Activated CD4-positive, alpha-beta T cell treated with anti-CD3 and anti-CD28 coated beads for 24 hours (primary cell): ENCODE results near the gene APCDD1L.

Experiments used
- DNase-seq, 2 donors: peaks; one replicate each; pipeline ENCODE4 v3.0.0-alpha.2; 2020; ENCODE audit warnings: low read depth in 2 of 2

The APCDD1L gene

GRCh38 chr20:58515233-58516212 is at the start of gene APCDD1L:
Gene APCDD1L (minus strand): TSS chr20:58515399. CDS start chr20:58514707, 692 bp downstream.
- DNase-seq, result no peak

- DNase-seq, result no peak
These were observed 44.1 kb upstream of the APCDD1L start for GRCh38 chr20:58559368-58559729.

GRCh38 chr20:58558486-58559367 is 43.5 kb upstream of the APCDD1L start:
- DNase-seq, result no peak

GRCh38 chr20:58557733-58558342 is 42.6 kb upstream of the APCDD1L start:
- no peak for DNase-seq

- no peak for DNase-seq
These were observed 41.8 kb upstream of the APCDD1L start for GRCh38 chr20:58556961-58557360.

- no peak for DNase-seq
These were observed 40.0 kb upstream of the APCDD1L start for GRCh38 chr20:58555078-58555765.

- DNase-seq, result no peak
These were observed 39.3 kb upstream of the APCDD1L start for GRCh38 chr20:58554541-58554940.

- DNase-seq, result no peak
These were observed 38.6 kb upstream of the APCDD1L start for GRCh38 chr20:58553841-58554240.

- no peak for DNase-seq
These were observed 38.0 kb upstream of the APCDD1L start for GRCh38 chr20:58553166-58553696.

GRCh38 chr20:58552366-58552934 is 37.3 kb upstream of the APCDD1L start:
- DNase-seq, result no peak

- DNase-seq, result no peak
These were observed 36.4 kb upstream of the APCDD1L start for GRCh38 chr20:58551631-58552030.

GRCh38 chr20:58550275-58551059 is 35.3 kb upstream of the APCDD1L start:
- no peak for DNase-seq

GRCh38 chr20:58549231-58550209 is 34.3 kb upstream of the APCDD1L start:
- no peak for DNase-seq

GRCh38 chr20:58547623-58548475 is 32.6 kb upstream of the APCDD1L start:
- DNase-seq, result no peak

- DNase-seq, result no peak
These were observed 31.8 kb upstream of the APCDD1L start for GRCh38 chr20:58546756-58547622.

GRCh38 chr20:58546416-58546711 is 31.2 kb upstream of the APCDD1L start:
- DNase-seq, result no peak
